Prostate gland (tissue), 2 donors: ENCODE data around the gene ZBTB45.

Experiments
- POLR2A ChIP-seq: fragments of 450-650 bp; IDR thresholded peaks from one replicate; pipeline ENCODE4 v1.6.1; 2016; ENCODE audit warnings: antibody characterized with exemption, mild to moderate bottlenecking
- TF ChIP-seq, protein P1 (sequence below), 4 experiments: fragments of 200-600 bp in 2 of 4; fragments of 450-650 bp in 2 of 4; sonication (generic) in 2 of 4; IDR thresholded peaks; 1 replicate in 3 of 4; 2 replicates in 1 of 4; pipeline ENCODE4 v1.5.1; 2016 to 2019; ENCODE audit warnings: antibody characterized with exemption in 4 of 4, mild to moderate bottlenecking in 2 of 4, moderate library complexity in 2 of 4

GRCh38 chr19:58492265-58492664, 27.3 kb downstream of the ZBTB45 start:
- TF ChIP-seq, protein P1, sequence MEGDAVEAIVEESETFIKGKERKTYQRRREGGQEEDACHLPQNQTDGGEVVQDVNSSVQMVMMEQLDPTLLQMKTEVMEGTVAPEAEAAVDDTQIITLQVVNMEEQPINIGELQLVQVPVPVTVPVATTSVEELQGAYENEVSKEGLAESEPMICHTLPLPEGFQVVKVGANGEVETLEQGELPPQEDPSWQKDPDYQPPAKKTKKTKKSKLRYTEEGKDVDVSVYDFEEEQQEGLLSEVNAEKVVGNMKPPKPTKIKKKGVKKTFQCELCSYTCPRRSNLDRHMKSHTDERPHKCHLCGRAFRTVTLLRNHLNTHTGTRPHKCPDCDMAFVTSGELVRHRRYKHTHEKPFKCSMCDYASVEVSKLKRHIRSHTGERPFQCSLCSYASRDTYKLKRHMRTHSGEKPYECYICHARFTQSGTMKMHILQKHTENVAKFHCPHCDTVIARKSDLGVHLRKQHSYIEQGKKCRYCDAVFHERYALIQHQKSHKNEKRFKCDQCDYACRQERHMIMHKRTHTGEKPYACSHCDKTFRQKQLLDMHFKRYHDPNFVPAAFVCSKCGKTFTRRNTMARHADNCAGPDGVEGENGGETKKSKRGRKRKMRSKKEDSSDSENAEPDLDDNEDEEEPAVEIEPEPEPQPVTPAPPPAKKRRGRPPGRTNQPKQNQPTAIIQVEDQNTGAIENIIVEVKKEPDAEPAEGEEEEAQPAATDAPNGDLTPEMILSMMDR (IDR thresholded peaks at IDR 0.05), result no peak
- no peak for TF ChIP-seq POLR2A
